PC-3 (cell line): ENCODE results near the gene PCDHGA8. TPM values are rescaled to one million over a fixed set of nuclear protein-coding genes. Genes with fewer than 3 reads are reported as not detected.

ENCODE experiments used
- ATAC-seq: fragments of 200-7000 bp; cut with Tn5 transposase; 2 replicates; pipeline ENCODE4 v1.9.1; 2020; ENCODE audit warnings: mild to moderate bottlenecking, moderate library complexity
- BruUV-seq: library from RNA; stranded (reverse); fragments of 400-500 nt; replicated peaks from 2 replicates; lab custom pipeline; 2021; lab: Mats Ljungman, UMichigan
- CTCF ChIA-PET: fragments of 300-600 bp; sonication (Branson Sonifier 250); formaldehyde crosslinking; loops from one replicate; lab custom pipeline; 2022; ENCODE audit warnings: antibody characterized with exemption; lab: Charles Lee
- POLR2A ChIA-PET: fragments of 300-600 bp; sonication (Branson Sonifier 250); formaldehyde crosslinking; loops from one replicate; lab custom pipeline; 2022; ENCODE audit warnings: antibody characterized with exemption; ENCODE audit not compliant: unreplicated experiment; lab: Charles Lee
- DNase-seq: peaks from one replicate; pipeline ENCODE4 v3.0.0-alpha.2; 2015
- H2AFZ ChIP-seq: fragments of 300-600 bp; sonication (generic); 2 replicates; pipeline ENCODE4 v1.6.0; 2016; ENCODE audit warnings: antibody characterized with exemption, low read length
- H3F3A ChIP-seq: fragments of 300-600 bp; sonication (generic); one replicate; pipeline ENCODE4 v1.6.0; 2017; ENCODE audit warnings: antibody characterized with exemption, low read length, control low read depth, mild to moderate bottlenecking; ENCODE audit not compliant: unreplicated experiment
- H3K27ac ChIP-seq: fragments of 300-600 bp; sonication (generic); 2 replicates; pipeline ENCODE4 v1.5.1; 2016; ENCODE audit warnings: mild to moderate bottlenecking, low read length
- H3K27me3 ChIP-seq: fragments of 300-600 bp; sonication (generic); 2 replicates; pipeline ENCODE4 v1.6.1; 2016; ENCODE audit warnings: low read length, mixed read lengths
- H3K36me3 ChIP-seq: fragments of 300-600 bp; sonication (generic); 2 replicates; pipeline ENCODE4 v1.6.1; 2016; ENCODE audit warnings: low read depth, mixed run types, low read length, mixed read lengths
- H3K4me1 ChIP-seq: fragments of 300-600 bp; sonication (generic); 2 replicates; pipeline ENCODE4 v1.5.1; 2016; ENCODE audit warnings: low read length; ENCODE audit not compliant: insufficient read depth
- H3K4me2 ChIP-seq: fragments of 300-600 bp; sonication (generic); 2 replicates; pipeline ENCODE4 v1.6.0; 2016; ENCODE audit warnings: low read length
- H3K4me3 ChIP-seq: fragments of 300-600 bp; sonication (generic); 2 replicates; pipeline ENCODE4 v1.5.1; 2016; ENCODE audit warnings: mild to moderate bottlenecking, low read length, mixed read lengths
- H3K79me2 ChIP-seq: fragments of 300-600 bp; sonication (generic); 2 replicates; pipeline ENCODE4 v1.6.1; 2017; ENCODE audit warnings: low read length, mixed read lengths
- H3K9ac ChIP-seq: fragments of 300-600 bp; sonication (generic); 2 replicates; pipeline ENCODE4 v1.6.0; 2016; ENCODE audit warnings: mild to moderate bottlenecking, low read length
- H3K9me2 ChIP-seq: fragments of 300-600 bp; sonication (generic); replicated peaks from 2 replicates; pipeline ENCODE4 v1.6.1; 2016; ENCODE audit warnings: mixed run types, low read length, mixed read lengths
- H3K9me3 ChIP-seq: fragments of 300-600 bp; sonication (generic); 2 replicates; pipeline ENCODE4 v1.6.1; 2016; ENCODE audit warnings: low read length, mixed read lengths
- H4K20me1 ChIP-seq: fragments of 300-600 bp; sonication (generic); 2 replicates; pipeline ENCODE4 v1.6.1; 2016; ENCODE audit warnings: low read length, mixed read lengths
- EZH2 ChIP-seq: fragments of 300-600 bp; sonication (generic); IDR thresholded peaks from one replicate; pipeline ENCODE4 v1.6.1; 2017; ENCODE audit warnings: antibody characterized with exemption, mild to moderate bottlenecking, low read length; ENCODE audit not compliant: unreplicated experiment
- EZH2phosphoT487 ChIP-seq: fragments of 300-600 bp; sonication (generic); IDR thresholded peaks from 2 replicates; pipeline ENCODE4 v1.6.1; 2018; ENCODE audit warnings: mild to moderate bottlenecking, antibody characterized with exemption, low read length, borderline replicate concordance
- intact Hi-C: fragments of 100-400 bp; cut with micrococcal nuclease; formaldehyde crosslinking; loops from 2 replicates; pipeline ENCODE4 v1.9.0; 2023
- total RNA-seq: library from RNA; depleted of rRNA; stranded (reverse); fragments of >200 nt; gene quantifications from 2 replicates; pipeline ENCODE4 v1.2.3, GENCODE V29; 2014
- TF ChIP-seq, protein P1 (sequence below): fragments of 300-600 bp; sonication (generic); conservative IDR thresholded peaks from 2 replicates; pipeline ENCODE4 v1.5.1; 2017; ENCODE audit warnings: antibody characterized with exemption, low read depth, mild to moderate bottlenecking, low read length

The PCDHGA8 gene
- total RNA-seq, 1 experiment from 2014 or later: 0.51 TPM

DNA sequence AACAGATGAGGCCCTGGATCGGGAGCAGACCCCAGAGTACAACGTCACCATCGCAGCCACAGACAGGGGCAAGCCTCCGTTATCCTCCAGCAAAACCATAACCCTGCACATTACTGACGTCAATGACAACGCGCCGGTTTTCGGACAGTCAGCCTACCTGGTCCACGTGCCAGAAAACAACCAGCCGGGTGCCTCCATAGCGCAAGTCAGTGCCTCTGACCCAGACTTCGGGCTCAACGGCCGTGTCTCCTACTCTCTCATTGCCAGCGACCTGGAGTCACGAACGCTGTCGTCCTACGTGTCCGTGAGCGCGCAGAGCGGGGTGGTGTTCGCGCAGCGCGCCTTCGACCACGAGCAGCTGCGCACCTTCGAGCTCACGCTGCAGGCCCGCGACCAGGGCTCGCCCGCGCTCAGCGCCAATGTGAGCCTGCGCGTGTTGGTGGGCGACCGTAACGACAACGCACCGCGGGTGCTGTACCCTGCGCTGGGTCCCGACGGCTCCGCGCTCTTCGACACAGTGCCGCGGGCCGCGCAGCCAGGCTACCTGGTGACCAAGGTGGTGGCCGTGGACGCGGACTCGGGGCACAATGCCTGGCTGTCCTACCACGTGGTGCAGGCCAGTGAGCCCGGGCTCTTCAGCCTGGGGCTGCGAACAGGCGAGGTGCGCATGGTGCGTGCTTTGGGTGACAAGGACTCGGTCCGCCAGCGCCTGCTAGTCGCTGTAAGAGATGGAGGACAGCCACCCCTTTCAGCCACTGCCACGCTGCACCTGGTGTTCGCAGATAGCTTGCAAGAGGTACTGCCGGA, 26.8 kb downstream of the PCDHGA8 start:
- intact Hi-C loops: no loop called here
- Histone ChIP-seq H2AFZ (no peak overlapping the region), H3K79me2 (no peaks in the 10 kb centered on the region), H3K9ac (no peak overlapping the region), H4K20me1 (no peaks in the 10 kb centered on the region), H3F3A (no peaks in the 10 kb centered on the region), H3K36me3 (no peaks in the 10 kb centered on the region; the same call in 1 of the 2 replicates), H3K4me2 (no peak overlapping the region), H3K4me3 (no peak overlapping the region), H3K9me3 (no peaks in the 10 kb centered on the region), H3K4me1 (no peaks in the 10 kb centered on the region), H3K9me2 (no peaks in the 10 kb centered on the region), H3K27ac (no peak overlapping the region), H3K27me3 (no peaks in the 10 kb centered on the region)
- TF ChIP-seq EZH2phosphoT487 (no peak), EZH2 (no peak)
- TF ChIP-seq, protein P1, sequence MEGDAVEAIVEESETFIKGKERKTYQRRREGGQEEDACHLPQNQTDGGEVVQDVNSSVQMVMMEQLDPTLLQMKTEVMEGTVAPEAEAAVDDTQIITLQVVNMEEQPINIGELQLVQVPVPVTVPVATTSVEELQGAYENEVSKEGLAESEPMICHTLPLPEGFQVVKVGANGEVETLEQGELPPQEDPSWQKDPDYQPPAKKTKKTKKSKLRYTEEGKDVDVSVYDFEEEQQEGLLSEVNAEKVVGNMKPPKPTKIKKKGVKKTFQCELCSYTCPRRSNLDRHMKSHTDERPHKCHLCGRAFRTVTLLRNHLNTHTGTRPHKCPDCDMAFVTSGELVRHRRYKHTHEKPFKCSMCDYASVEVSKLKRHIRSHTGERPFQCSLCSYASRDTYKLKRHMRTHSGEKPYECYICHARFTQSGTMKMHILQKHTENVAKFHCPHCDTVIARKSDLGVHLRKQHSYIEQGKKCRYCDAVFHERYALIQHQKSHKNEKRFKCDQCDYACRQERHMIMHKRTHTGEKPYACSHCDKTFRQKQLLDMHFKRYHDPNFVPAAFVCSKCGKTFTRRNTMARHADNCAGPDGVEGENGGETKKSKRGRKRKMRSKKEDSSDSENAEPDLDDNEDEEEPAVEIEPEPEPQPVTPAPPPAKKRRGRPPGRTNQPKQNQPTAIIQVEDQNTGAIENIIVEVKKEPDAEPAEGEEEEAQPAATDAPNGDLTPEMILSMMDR: no peak
- no peak for ATAC-seq
- POLR2A ChIA-PET: no interaction called here
- no peak for DNase-seq
- BruUV-seq: no TSS peak
- CTCF ChIA-PET: no interaction called here

DNA sequence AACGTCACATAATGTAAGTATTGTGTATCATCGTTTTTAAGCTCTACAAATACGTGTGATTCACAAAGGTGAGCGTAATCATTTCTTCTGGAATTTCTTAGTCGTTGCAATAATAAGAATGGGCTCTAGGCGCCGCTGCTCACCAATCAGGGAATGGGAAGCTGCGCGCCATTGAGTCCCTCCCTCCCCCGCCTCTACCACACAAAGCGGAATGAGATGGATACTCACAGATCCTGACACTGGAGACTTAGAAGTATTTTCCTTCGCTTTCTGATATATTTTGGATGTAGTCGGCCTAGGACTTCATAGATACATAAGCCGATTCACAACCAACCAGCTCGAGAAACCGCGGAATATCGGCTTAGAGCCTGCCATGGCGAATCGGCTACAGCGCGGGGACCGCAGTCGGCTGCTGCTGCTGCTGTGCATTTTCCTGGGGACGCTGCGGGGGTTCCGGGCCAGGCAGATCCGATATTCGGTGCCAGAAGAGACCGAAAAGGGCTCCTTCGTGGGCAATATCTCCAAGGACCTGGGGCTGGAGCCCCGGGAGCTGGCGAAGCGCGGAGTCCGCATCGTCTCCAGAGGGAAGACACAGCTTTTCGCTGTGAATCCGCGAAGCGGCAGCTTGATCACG, 28.5 kb downstream of the PCDHGA8 start, which contains the start of gene PCDHGA11:
Gene PCDHGA11 (plus strand): TSS at position 197 of the 634 bp plus-strand sequence. CDS start 177 bp downstream, at position 374.
- no peaks in the 10 kb centered on the region; the same call in 1 of the 2 replicates for H3K36me3 ChIP-seq
- H3K4me3 ChIP-seq: no peak within 1 kb of the TSS
- no peak for ATAC-seq
- H3K9ac ChIP-seq: no peak within 1 kb of the TSS
- intact Hi-C loops: no loop called here
- no peak within 1 kb of the TSS for H2AFZ ChIP-seq
- H3K4me2 ChIP-seq: no peak within 1 kb of the TSS
- no peaks in the 10 kb centered on the region for H3K9me3 ChIP-seq
- H3K27ac ChIP-seq: no peak within 1 kb of the TSS
- H3F3A ChIP-seq: no peaks in the 10 kb centered on the region
- TF ChIP-seq EZH2 (no peak), EZH2phosphoT487 (no peak)
- TF ChIP-seq, protein P1: no peak; the same call in 1 of the 2 replicates
- H3K9me2 ChIP-seq: no peaks in the 10 kb centered on the region
- ChIA-PET CTCF (interaction anchor here (0.6 kb wide), 1 partner anchor 250 kb away, joined by 3 read pairs; no protein-coding TSS in a partner anchor), POLR2A (no interaction called here)
- no peaks in the 10 kb centered on the region for H3K79me2 ChIP-seq
- H3K27me3 ChIP-seq: no peaks in the 10 kb centered on the region
- BruUV-seq: no TSS peak
- H3K4me1 ChIP-seq: no peaks in the 10 kb centered on the region
- no peaks in the 10 kb centered on the region for H4K20me1 ChIP-seq
- no peak for DNase-seq
